HG02943 (cell line): Measurements from ENCODE around the gene TLE6.
"Not testable (repeated sequence)": the region's sequence is repeated elsewhere in the genome, so short reads cannot be mapped to it uniquely, and the experiment has no call there.

ENCODE experiments used
- ATAC-seq: cut with Tn5 transposase; IDR thresholded peaks from one replicate; pipeline ENCODE4 v1.9.1; 2021; ENCODE audit warnings: mild to moderate bottlenecking, low read depth, moderate library complexity; ENCODE audit not compliant: unreplicated experiment

The TLE6 gene

DNA sequence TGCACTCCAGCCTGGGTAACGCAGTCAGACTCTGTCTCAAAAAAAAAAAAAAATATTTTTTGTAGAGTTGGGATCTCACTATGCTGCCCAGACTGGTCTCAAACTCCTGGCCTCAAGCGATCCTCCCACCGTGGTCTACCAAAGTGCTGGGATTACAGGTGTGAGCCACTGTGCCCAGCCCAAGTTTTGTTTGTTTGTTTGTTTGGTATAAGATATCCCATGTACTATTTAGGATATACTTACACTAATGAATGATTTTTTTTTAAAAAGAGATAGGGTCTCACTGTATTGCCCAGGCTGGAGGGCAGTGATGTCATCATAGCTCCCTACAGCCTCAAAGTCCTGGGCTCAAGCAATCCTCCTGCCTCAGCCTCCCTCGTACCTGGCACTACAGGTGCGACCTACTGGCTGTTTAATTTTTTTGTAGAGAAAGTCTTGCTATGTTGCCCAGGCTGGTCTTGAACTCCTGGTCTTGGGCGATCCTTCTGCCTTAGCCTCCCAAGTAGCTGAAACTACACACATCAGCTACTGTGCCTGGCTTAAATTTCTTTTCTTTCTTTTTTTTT lies 24.0 kb downstream of the TLE6 start:
- ATAC-seq = no peak

DNA sequence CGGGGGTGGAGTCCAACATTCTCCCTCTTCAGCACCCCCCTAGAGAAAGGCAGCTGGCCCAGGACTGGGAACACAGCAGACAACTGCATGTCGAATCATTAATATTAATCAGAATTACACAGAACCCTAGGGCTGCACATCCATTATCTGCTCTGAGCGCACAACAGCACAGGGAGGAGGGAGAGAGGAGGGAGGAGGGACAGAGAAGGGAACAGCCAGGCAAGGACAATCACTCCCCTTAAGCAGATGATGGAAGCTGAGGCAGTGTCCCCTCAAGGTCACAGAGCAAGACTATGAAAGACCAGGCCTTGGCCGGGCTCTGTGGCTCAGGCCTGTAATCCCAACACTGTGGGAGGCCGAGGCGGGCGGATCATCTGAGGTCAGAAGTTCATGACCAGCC lies 25.7 kb downstream of the TLE6 start:
- ATAC-seq = no peak

DNA sequence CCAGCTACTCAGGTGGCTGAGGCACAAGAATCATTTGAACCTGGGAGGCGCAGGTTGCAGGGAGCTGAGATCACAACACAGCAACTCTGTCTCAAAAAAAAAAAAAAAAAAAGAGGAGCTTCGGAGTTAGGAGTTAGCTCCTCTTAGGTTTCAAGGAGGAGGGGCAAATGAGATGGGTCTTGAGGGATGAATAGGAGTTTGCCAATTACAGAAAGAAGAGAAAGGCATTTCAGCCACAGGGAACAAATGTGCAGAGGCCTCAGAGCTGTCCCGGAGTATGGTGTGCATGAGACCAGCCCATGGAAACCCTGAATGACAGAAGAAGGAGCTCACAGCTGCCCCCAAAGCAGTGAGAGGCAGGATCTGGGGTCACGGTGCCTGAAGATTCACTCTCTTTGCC lies 27.2 kb downstream of the TLE6 start:
- ATAC-seq = no peak

DNA sequence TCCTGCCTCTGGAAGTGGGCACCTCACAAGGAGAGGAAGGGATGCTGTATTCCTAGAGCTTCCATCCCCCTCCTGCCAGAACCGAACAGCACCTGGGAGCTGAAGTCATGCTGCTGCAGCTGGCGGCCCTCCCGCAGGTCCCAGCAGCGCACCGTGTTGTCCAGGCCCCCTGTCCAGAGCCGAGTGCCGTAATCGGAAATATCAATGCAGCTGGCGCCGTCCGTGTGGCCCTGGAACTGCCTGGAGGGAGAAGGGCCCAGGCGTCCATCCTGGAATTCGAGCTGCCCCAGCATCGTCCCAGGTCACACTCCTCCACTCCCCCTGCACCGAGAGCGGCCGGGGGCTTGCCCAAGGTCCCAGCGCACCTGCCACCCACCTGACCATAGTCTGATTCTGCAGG lies 28.0 kb downstream of the TLE6 start:
- no peak for ATAC-seq

DNA sequence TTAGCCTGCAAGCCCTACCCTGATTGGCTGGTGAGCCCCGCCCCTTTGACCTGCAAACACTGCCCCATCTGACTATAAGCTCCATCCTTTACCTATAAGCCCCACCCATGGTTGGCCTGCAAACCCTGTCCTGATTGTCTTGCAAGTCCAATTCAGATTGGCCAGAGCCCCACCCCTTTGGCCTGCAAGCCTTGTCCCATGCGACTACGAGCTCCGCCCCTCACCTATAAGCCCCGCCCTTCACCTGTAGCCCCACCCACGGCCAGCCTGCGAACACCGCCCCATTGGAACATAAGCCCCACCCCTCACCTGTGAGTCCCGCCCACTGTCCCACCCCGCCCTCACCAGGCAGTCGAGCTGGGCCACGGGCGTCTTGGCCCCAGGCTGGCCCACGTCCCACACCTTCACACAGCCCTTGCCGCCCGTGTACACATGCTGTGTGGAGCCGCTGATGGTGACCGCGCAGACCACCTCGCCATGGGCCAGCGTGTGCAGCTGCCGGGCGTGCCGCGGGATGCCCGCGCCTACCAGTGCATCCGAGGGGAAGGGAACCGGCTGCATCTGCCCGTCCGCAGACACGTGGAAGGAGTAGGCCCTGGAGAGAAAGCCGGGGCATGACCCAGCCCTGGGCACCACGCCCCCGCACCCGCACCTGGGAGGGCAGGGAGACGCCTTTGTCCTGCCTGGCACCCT lies 28.9 kb downstream of the TLE6 start:
- no peak for ATAC-seq

DNA sequence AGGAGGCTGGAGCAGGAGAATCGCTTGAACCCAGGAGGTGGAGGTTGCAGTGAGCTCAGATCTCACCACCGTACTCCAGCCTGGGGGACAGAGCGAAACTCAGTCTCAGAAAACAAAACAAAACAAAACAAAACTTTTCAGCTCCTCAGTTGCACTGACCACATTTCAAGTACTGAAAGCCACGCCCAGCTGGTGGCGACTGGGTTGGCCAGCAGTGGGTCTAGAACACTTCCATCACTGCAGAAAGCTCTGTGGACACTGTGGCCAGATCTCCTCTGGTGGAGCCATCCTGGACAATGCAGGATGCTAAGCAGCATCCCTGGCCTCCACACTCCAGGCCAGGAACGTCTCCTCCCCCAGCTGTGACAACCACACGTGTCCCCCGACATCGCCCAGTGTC lies 30.6 kb downstream of the TLE6 start:
- no peak for ATAC-seq

DNA sequence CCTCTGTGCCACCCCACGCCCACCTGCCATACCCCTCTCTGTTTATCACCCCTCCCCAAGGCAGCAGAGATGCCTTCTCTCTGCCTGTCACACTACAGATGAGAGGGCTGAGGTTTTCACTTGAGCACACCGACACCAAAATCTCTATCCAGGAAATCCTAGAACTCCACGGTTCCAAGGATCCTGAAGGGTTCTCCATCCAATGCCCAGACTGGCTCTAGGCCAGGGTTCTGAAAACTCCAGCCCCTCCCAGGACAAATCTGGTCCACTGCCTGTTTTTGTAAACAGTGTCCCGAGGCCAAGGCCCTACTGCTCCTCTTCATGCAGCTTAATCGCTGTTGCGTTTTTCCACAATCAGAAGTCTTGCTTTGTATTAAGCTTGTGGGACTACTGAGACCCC lies 31.6 kb downstream of the TLE6 start:
- ATAC-seq = no peak

DNA sequence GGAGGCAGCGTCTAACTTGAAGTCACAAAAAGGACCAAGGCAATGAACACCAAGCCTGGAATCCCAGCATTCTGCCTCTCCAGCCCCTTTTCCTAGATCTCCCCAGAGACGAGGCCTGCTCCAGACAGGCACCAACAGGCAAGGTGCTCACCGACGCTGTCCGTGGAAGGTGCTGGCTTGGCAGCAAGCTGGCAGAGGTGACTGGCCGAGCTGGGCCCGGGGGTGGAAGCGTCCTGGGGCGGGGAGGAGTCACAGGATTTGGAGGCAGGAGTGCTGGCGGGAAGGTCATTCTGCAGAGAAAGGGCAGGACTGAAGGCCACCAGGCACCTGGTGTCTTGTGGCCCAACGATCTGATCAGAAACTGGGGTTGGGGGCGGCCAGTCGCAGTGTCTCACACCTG lies 33.5 kb downstream of the TLE6 start:
- ATAC-seq = no peak

DNA sequence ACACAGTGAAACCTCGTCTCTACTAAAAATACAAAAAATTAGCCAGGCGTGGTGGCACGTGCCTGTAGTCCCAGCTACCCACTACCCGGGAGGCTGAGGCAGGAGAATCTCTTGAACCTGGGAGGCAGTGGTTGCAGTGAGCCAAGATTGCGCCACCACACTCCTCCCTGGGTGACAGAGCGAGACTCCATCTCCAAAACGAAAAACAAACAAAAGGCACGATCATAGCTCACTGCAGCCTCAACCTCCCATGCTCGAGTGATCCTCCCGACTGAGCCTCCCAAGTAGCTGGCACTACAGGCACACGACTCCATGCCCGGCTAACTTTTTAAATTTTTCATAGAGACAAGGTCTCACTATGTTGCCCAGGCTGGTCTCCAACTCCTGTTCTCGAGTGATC lies 34.7 kb downstream of the TLE6 start:
- not testable (repeated sequence) for ATAC-seq

DNA sequence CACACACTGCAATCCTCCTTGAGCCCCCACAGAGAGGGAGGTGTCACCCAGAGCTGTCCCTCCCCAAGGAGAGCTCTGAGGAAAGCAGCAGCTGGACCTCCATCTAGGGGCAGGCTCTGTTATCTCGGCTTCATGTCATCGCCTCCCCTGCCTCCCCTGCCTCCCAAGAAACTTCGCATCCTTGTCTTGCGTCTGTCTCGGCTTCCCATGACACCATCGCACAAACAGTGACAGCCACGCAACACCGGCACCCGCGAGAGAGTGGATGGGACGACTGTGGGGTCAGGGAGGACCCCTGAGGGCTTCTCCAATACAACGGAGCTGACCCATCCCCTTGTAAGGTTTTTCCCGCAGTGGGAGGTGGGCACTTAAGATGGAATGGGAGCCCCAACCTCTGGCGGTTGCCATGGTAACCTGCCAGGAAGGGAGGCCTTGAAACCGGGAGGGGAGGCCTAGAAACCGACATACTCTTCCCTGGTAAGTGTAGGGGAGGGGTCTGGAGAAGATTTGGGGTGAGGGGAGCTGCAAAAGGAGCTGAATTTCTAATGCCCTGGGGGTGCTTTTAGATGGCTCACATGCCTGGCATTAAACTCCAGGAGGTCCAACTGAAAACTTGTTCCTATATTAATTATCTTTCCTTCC lies 35.4 kb downstream of the TLE6 start:
- ATAC-seq = no peak

DNA sequence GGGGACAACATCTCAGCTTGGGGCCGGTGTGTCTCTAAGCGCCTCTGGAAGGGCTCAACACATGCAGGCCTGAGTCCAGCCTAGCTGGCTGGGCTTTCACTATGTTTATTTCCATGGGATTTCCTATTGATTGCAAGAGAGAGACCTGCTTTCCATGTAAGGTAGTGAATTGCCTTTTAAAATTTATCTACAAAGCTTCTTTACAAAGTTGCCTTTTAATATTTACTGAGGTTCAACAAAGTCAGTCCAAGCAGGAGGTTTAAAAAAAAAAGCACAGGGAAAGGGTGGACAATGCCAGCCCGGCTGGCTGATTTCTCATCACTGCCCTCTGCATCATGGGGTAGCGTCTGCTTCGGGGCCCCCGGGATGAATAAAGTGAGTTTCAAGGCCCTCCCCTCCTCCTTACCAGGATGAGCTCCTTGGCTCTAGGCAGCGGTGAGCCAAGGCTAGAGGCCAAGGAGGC lies 35.9 kb downstream of the TLE6 start:
- no peak for ATAC-seq

DNA sequence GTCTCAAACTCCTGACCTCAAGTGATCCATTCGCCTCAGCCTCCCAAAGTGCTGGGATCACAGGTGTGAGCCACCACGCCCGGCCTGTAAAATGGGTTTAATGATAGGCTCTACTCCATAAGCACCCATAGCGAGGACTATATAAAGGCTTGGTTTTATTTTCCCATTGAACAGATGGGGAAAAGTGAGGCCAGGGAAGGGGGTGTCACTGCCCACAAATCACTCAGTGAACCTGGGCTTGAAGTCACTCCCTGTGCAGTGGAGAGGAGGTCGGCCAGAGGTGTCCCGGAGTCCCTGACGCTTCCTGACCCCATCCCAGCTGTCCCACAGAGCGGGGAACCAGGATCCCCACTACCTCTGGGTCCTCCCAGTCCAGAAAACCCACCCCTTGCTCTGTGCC lies 36.8 kb downstream of the TLE6 start:
- ATAC-seq = no peak

DNA sequence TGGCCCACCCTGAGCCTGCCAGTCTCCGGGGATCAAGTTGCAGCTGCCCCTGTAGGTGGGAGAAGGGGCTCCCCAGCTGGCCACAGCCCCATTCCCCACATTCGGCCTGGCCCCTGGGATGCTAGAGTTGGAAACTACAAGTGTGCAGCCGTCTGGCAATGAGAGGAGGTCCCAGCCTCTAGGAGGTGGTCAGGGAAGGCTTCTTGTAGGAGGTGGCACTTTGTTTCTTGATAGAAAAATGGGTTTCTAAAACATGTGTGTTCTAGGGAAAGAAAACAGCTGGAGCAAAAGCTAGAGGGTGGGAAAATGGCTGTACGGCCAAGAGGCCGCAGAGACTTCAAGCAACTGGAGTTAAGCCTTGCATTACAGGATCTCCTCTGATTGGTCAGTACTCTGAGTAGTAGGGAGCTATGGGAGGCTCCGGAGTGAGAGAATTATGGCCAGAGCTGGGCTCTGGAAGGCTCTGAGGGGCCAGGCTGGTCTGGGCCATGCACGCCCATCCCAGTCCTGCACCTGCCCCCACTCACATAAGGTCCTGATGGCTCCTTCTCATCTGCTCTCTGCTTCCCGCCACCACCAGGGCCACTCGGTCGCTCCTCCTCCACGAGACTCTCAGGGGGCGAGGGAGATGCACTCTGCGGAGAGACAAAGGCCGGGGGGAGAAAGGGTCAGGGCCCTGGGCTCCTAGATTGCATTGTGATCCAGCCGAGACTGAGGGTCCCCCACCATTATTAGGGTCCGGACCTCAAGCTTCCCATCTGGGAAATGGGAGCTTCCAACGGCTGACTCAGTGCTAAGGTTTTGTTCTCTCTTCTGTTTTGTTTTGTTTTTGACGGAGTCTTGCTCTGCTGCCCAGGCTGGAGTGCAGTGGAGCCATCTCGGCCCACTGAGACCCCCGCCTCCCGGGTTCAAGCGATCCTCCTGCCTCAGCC lies 38.0 kb downstream of the TLE6 start:
- ATAC-seq = no peak

DNA sequence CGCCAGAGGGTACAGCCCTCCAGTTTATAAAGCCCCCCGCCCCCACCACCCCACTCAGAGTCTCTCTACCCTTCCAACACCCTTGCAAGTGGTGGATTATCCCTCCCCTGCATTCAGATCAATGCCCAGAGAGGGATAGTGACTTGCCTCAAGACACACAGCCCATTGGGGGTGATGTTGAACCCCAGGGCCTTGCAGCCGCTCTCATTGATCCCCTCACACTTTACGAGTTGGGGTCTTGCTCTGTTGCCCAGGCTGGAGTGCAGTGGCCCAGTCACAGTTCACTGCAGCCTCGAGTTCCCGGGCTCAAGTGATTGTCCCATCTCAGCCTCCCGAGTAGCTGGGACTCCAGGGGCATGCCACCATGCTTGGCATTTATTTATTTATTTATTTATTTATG lies 40.6 kb downstream of the TLE6 start:
- no peak for ATAC-seq

DNA sequence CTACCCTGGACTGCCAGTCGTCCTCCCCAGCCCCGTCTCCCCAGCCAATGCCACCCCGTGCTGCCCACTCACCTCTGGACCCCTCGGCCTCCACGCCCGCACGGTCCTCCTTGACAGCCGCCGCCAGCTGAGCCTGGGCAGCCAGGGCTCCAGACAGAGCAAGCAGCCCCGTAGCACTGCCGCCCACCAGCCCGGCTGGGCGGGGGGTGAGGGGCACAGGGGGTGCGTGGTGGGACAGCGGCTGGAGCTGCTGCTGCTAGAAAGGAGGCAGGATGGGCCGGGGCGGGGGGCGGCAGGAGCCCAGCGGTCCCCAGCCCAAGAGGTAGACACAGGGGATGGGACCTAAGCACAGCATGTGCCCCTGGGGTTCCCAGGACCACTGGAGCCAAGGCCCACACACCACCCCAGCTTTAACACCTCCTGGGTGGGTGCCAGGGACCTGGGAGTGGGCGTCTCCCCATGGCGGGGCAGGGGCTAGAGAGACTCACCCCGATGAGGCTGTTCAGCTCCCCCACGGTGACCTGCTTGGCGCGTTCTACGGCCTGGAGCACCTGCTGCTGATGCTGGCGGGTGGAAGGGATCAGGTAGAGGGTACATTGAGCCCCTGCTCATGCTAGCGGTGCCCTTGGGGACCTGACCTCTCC lies 42.0 kb downstream of the TLE6 start:
- no peak for ATAC-seq

DNA sequence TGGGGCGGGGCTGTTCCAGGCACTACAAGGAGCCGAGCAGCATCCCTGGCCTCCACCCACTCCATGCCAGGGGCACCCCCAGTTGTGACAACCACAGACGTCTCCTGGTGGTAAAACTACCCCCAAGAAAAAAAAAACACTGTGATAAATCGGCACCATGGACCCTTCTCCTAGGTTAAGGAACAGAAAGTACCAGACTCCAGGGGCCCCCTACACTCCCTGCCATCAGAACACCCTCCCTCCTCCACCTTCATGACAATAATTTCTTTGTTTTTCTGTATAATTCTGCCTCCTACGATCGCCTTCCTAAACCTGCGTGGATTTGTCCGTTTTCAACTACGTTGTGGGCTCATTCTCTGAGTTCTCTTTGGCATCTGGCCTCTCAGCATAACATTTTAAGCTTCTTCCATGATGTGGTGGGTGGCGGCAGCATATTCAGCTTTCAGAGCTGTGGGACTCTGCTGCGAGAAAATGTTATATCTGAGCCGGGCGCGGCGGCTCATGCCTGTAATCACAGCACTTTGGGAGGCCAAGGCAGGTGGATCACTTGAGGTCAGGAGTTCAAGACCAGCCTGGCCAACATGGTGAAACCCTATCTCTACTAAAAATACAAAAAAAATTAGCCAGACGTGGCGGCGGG lies 43.1 kb downstream of the TLE6 start:
- ATAC-seq = no peak

DNA sequence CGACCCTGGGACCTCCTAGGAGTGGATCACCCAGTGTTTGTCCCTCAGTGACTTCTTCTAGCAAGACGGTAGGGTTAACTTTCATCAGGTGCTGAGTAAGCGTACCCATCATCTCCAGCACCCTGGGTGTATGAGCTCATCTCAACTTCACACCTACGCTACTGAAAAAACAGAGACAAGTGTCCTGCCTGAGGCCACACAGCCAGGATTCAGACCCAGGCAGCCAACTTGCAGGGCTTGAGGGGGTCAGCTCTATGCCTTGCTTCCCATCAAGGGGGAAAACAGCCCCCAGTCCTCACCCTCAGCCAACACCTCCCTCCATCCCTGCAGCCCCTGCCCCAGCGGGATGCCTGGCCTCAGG lies 47.1 kb downstream of the TLE6 start:
- ATAC-seq = no peak

DNA sequence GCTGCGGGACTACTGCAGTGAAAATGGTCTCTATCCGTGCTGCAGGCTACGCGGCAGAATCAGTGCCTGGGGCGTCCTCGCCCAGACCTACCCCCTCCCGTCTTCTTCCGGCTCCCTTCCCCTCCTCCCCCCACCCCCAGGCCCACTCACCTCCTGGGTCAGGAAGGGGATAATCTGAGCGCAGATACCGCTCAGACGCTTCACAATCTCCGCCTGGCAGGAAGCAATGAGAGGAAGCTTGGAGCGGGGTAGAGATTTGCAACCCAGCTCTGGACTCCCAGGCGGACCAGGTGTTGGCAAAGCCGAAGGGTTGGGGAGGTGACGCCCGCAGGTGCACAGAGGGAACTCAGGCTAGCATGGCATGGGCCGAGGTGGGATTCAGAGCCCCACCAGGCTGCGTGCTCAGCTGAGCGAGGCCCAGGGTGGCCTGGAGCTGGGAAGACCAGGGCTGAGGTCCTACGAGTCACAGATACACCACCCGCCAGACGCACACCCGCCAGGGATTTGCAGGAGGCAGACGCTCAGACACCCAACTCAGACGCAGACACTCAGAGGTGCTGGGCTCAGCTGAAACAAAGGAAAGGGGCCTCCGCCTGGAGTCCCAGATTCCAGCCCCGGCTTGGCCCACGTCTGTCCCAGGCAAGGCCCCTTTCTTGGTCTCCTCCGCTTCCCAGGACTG lies 47.6 kb downstream of the TLE6 start:
- no peak for ATAC-seq

DNA sequence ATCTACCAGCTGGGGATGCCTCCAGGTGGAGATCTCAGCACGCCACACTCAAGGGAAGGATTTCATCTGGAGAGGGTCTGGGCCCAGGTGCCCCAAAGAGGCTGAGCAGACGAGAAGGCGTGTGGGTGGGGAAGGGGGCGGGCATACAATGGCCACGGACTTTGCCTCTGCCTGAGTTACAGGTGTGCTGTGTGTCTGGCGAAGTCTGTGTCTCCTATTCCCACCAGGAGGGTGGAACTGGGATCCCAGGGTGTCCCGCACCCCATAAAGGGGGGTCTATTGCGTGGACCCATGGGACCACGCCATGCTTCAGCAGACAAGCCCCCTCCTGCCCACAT lies 48.2 kb downstream of the TLE6 start:
- ATAC-seq = no peak

DNA sequence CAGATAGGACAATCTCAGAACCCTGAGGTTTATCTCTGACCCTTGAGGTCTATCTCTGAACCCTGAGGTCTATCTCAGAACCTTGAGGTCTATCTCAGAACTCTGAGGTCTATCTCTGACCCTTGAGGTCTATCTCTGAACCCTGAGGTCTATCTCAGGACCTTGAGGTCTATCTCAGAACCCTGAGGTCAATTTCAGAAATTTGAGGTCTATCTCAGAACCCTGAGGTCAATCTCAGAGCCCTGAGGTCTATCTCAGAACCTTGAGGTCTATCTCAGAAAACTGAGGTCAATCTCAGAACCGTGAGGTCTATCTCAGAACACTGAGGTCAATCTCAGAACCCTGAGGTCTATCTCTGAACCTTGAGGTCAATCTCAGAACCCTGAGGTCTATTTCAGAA lies 49.4 kb downstream of the TLE6 start:
- no peak for ATAC-seq
